Suppressor macrophage treated with lipopolysaccharide for 1 hour (primary cell): Measurements from ENCODE around the gene ZG16B.

Experiments used
- DNase-seq, 3 donors: peaks; one replicate each; pipeline ENCODE4 v3.0.0-alpha.2; 2020 to 2022

The ZG16B gene

DNA sequence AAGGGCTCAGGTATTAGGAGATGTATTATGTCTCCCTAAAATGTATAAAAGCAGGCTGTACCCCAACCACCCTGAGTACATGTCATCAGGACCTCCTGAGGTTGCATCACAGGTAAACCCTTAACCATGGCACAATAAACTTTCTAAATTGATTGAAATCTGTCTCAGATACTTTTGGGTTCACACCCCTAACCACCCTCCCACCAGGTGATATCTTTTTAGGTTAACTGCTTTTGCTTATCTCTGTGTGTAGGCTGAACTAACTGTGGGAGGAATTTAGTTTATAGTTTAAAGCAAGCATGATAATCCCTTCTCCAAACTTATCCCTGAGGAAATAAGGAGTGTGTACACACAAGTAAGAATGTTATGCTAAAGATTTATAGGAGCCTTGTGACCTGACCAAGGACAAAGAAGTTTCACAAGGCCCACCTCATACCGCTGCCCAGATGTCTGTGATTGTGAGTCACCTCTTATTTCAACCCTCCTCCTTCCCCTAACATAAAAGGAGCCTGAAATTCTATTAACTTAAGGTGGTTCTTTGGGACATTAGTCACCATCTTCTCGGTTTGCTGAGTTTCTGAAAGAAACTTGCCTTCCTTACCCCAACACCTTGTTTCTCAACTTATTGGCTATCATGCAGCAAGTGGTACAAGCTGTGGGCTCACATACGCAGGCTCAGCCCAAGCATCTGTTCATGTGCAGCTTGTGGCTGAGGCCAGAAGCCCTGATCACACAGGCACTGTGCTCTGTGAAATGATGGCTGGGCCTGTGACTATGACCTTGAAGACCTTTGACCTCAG, 16.6 kb downstream of the ZG16B start:
- DNase-seq, result peak in 2 of 3 donors; percentile 34 to 44

DNA sequence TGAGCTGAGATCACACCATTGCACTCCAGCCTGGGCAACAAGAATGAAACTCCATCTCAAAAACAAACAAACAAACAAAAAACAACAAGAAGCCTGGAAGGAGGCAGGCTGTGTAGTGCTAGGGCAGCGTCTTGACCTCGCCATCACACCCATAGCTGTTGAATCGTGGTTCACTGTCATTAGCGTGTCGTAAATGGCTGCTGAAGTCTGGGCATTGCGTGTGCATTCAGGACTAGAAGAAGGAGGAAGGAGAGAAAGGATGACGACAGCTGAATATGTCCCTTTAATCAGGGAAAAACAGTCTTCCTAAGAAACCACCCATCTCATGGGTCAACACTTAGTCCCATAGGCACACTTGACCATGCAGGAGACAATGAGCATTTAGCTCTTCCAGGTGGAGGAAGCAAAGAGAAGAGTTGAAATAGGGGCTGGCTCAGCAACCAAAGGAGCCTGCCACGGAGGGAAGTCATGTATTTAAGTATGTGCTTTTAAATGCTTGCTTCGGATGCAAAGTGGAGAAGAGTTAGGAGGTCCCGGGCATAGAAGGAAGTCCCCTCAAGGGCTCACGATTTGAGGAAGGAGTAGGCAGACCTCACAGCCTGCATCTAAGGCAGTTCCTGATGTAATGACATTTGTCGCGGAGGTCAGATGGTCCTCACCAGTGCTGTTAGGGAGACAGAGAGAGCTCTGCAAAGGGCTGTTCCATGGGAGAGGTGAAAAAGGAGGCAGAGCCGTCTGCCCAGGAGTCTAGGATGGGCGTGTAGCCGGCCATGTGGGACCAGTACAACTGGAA, 19.0 kb downstream of the ZG16B start:
- DNase-seq, result peak; percentile 49 to 57 (median 52)

- DNase-seq, result no peak
Measured at GRCh38 chr16:2852003-2852730, 22.1 kb downstream of the ZG16B start.

DNA sequence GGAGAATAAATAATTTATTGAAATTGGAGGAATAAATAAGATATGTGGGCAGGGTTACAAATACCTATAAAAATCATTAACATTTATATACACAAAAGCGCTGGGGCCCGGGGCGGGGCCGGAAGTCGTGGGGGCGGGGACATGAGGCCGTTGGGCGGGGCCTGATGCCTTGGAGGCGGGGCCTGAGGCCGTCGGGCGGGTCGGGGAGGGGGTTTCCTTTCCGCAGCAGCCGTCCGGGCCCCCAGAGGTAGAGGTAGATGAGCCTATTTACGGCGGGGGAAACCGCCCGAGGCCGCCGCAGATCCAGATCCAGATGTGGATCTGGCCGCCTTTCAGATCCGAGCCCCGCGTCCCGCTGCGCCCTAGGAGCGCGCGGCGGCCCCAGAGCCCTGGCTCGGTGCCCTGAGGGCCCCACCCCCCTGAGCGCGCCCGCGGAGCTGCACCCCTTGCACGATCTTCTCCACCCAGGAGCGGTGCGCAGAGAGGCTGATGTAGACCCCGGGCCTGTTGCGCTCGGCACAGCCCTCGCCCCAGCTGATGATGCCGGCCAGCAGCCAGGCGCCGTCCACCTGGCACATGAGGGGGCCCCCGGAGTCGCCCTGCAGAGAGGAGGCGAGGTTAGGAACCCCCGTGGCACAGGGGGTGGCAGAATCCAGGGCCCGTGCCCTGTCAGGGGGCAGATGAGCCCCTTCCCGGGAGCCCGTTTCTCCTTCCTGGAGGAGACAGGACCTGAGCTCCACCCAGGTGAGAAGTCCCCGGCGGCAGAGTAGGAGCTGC, 22.8 kb downstream of the ZG16B start:
- DNase-seq, result no peak

DNA sequence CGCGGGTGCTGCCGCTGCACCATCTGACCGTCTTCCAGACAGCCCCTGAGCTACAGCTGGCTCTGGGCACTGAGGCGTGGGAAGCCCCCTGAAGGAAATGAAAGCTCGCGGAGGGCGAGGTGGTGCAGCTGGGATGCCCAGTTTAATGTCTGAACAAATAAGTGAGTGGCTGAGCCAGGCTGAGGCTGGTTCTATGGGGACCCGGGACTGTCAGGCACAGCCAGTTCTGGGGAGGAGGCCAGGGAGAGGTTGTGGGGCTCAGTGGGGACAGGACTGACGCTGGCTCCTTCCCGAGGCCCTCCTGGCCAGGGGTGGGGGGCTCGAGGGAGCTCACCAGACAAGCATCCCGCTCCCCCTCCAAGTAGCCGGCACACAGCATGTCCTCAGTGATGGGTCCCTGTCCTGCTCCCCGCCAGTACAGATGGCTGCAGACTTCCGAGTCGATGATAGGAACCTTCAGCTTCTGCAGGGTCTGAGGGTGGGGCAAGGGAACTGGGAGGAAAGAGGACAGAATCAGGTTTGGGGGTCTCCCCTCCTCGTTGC, 23.5 kb downstream of the ZG16B start:
- DNase-seq, result no peak

GRCh38 chr16:2854700-2855309, 24.7 kb downstream of the ZG16B start:
- DNase-seq, result peak; percentile 41 to 52 (median 46)

DNA sequence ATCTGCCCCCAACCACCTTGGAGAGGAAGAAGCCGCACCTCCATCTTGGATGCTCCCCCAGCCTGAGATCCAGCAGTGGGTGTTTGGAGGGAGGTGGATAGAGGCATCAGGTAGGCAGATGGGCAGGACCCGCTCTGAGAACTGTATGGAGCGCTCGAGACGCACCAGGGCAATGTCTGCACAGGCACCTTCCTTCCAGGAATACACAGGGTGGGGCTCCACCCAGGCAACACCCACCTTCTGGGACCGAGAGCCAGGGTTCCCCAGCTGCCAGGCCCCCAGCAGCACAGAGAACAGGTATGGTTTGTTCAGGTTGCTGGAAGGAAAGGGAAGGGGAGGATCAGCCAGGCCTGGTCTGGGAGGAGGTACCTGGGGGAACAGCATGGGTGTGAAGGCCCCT, 25.4 kb downstream of the ZG16B start:
- no peak for DNase-seq

GRCh38 chr16:2856061-2856670, 26.1 kb downstream of the ZG16B start:
- peak; percentile 35 to 71 (median 35) for DNase-seq

DNA sequence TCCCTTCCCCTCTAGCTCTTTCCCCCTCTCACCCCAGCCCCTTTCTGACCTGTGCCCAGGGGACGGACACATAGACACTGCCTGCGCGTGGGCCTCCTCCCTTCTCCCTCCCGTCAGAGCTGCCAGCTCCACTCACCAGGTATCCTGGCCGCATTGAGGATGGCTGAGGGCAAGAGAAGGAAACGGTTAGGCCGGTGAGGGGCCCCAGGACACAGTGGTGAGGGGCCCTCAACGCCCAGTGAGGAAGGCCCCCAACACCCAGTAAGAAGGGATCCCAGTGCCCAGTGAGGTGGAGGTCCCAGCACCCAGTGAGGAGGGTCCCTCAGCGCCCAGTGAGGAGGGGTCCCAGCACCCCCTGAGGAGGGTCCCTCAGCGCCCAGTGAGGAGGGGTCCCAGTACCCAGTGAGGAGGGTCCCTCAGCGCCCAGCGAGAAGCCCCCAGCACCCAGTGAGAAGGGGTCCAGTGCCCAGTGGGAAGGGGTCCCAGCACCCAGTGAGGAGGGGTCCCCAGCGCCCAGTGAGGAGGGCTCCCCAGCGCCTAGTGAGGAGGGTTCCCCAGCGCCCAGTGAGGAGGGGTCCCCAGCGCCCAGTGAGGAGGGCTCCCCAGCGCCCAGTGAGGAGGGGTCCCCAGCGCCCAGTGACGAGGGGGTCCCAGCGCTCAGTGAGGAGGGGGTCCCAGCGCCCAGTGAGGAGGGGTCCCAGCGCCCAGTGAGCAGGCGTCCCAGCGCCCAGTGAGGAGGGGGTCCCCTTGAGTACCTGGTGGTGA, 26.8 kb downstream of the ZG16B start:
- DNase-seq, result no peak

DNA sequence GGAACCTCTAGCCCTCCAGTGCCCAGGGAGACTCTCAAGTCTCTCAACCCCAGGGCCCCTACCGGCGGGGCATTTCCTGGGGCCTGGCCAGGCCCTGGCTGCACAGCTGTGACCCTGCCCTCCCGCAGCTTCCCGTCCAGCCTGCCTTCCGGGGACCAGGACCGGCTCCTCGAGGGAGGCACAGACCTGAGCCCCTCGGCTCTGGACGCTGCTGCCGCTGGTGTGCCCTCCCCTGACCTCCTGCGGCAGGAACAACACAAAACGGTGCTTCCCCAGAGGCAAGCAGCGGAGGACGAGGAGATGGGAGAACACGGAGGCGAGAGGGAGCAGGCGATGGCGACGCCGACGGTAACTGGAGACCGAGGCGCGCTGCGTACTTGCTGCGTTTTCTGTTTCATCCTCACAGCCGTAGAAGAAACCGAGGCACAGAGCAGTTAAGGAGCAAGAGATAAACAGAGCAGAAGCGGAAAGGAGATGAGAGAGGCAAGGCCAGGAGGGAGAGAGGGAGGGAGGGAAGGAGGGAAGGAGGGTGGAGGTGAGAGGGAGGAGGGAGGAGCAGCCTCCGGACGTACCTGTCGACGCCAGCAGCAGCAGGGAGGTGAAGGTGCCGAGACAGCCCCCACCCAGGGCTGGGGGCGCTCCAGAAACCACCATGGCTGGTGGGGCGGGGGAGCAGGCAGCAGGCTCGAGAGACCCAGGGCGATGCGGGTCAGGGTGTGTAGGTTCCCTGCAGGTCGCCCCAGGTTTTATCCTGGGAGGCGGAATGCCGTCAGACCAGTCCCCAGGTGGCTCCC, 27.5 kb downstream of the ZG16B start, which contains the start of gene PRSS22:
TSS of gene PRSS22 (minus strand) at position 720 of the 794 bp plus-strand sequence. CDS start at position 654, 66 bp downstream.
- DNase-seq, result peak in 2 of 3 donors; percentile 42 to 45

GRCh38 chr16:2858245-2859025, 28.3 kb downstream of the ZG16B start:
- DNase-seq, result no peak

GRCh38 chr16:2859686-2860265, 29.7 kb downstream of the ZG16B start:
- DNase-seq, result no peak

GRCh38 chr16:2860826-2861567, 30.9 kb downstream of the ZG16B start:
- DNase-seq, result peak; percentile 40 to 78 (median 60)

GRCh38 chr16:2865651-2866050, 35.5 kb downstream of the ZG16B start:
- DNase-seq, result no peak

DNA sequence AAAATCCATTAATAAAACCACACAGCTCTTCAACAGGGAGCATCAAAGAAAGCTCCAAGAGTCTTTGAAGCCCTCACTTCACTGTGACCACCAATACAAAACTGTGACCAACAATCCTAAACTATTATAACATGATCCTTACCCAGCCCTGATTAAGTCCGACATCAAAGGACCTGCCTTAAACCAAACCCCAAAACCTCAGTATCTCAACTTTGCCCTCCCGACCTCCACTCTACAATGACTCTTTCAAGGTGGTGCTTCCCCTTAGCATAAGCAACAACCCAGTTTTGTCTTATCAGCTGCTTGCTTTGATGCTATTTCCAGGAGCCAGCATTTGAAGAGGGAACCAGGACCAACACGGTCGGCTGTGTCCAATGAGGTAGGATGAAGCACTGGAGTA, 36.3 kb downstream of the ZG16B start:
- no peak for DNase-seq

DNA sequence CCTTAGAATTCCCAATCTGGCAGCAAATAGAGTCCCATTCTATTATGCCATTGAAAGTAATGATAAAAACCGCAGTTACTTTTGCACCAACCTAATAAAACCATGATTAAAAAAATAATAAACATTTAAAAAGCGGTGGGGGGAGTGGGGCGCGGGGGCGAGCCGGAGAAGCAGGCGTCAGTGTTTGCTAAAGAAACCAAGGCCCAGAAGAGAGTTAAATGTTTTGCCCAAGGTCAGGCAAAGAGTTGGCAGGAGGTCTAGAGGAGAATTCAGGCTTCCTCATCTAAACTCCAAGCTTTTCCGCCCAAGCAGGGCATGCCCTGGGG, 37.5 kb downstream of the ZG16B start:
- no peak for DNase-seq

DNA sequence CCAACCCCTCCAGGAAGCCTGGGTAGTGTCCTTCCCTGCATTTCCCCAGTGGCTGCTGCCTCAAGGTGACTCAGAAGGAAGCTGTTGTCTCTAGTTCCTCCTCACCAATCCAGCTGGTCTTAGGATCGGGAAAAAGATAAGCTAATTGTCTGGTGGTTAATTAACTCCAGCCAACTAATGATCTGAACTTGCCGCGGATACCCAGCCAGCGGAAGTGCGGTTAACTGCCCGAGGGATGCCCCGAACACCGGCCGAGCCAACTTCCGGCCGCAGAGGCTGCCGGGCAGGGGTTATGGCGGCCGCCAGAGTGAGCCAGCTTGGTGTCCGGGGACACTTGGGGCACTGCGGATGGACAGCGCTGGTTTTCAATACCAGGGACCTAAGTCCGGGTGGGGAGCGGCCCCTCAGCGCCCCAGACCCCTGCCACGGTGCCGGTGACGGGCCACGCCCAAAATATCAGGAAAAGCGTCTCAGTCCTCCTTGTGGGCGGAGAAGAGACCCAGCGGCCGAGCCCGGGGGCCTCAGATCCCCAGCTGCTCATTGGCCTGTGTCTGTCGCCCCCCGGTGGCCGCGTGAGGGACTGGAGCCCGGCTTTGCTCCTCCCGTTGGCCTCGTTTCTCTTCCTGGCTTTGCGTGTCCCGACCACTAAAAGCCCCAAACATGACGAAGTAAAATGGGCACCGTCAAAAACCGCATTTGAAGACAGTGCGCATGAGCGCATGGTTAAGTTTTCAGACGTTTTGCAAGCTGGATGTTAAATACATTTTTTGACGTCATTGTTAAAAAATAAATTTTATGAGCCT, 38.1 kb downstream of the ZG16B start:
- DNase-seq, result peak; percentile 96 to 97 (median 97)
